GM23338 (cell line): ENCODE measurements around the gene BRAF.
"Not testable (repeated sequence)": the region's sequence is repeated elsewhere in the genome, so short reads cannot be mapped to it uniquely, and the experiment has no call there.

ENCODE experiments used
- EZH2 ChIP-seq: fragments of 200-600 bp; sonication (generic); IDR thresholded peaks from one replicate; pipeline ENCODE4 v1.8.0; 2017; ENCODE audit warnings: antibody characterized with exemption, mild to moderate bottlenecking, low read depth; ENCODE audit not compliant: unreplicated experiment
- TF ChIP-seq, protein P1 (sequence below), 2 experiments: fragments of 200-600 bp in 1 of 2; sonication (generic) in 1 of 2; conservative IDR thresholded peaks; 2 replicates each; pipeline versions ENCODE4 v1.5.1 to v1.6.1; 2016 to 2017; ENCODE audit warnings: antibody characterized with exemption in 2 of 2, low read depth in 2 of 2, mild to moderate bottlenecking in 2 of 2, moderate library complexity in 1 of 2
- TF ChIP-seq, protein P2 (sequence below): IDR thresholded peaks from one replicate; pipeline ENCODE4 v1.6.1; 2018; ENCODE audit warnings: antibody characterized with exemption; ENCODE audit not compliant: unreplicated experiment

DNA sequence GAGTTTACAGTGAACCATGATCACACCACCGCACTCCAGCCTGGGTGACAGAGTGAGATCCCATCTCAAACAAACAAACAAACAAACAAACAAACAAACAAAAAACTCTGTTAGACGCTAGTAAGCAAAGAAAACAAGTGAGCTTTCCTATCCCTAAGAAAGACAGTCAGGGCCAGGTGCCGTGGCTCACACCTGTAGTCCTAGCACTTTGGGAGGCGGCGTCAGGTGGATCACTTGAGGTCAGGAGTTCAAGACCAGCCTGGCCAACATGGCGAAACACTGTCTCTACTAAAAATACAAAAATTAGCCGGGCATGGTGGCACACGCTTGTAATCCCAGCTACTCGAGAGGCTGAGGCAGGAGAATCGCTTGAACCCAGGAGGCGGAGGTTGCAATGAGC, 247.8 kb downstream of the BRAF start:
- TF ChIP-seq, protein P1, sequence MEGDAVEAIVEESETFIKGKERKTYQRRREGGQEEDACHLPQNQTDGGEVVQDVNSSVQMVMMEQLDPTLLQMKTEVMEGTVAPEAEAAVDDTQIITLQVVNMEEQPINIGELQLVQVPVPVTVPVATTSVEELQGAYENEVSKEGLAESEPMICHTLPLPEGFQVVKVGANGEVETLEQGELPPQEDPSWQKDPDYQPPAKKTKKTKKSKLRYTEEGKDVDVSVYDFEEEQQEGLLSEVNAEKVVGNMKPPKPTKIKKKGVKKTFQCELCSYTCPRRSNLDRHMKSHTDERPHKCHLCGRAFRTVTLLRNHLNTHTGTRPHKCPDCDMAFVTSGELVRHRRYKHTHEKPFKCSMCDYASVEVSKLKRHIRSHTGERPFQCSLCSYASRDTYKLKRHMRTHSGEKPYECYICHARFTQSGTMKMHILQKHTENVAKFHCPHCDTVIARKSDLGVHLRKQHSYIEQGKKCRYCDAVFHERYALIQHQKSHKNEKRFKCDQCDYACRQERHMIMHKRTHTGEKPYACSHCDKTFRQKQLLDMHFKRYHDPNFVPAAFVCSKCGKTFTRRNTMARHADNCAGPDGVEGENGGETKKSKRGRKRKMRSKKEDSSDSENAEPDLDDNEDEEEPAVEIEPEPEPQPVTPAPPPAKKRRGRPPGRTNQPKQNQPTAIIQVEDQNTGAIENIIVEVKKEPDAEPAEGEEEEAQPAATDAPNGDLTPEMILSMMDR (conservative IDR thresholded peaks at IDR 0.05; ENCODE audit: low read depth in 2 of 2) = not testable (repeated sequence)
- TF ChIP-seq, protein P2, sequence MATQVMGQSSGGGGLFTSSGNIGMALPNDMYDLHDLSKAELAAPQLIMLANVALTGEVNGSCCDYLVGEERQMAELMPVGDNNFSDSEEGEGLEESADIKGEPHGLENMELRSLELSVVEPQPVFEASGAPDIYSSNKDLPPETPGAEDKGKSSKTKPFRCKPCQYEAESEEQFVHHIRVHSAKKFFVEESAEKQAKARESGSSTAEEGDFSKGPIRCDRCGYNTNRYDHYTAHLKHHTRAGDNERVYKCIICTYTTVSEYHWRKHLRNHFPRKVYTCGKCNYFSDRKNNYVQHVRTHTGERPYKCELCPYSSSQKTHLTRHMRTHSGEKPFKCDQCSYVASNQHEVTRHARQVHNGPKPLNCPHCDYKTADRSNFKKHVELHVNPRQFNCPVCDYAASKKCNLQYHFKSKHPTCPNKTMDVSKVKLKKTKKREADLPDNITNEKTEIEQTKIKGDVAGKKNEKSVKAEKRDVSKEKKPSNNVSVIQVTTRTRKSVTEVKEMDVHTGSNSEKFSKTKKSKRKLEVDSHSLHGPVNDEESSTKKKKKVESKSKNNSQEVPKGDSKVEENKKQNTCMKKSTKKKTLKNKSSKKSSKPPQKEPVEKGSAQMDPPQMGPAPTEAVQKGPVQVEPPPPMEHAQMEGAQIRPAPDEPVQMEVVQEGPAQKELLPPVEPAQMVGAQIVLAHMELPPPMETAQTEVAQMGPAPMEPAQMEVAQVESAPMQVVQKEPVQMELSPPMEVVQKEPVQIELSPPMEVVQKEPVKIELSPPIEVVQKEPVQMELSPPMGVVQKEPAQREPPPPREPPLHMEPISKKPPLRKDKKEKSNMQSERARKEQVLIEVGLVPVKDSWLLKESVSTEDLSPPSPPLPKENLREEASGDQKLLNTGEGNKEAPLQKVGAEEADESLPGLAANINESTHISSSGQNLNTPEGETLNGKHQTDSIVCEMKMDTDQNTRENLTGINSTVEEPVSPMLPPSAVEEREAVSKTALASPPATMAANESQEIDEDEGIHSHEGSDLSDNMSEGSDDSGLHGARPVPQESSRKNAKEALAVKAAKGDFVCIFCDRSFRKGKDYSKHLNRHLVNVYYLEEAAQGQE = not testable (repeated sequence)
- TF ChIP-seq EZH2 = not testable (repeated sequence)
